Liver (tissue), 9 donors: ENCODE data around the gene FNIP1. TPM values are rescaled to one million over a fixed set of nuclear protein-coding genes. Genes with fewer than 3 reads are reported as not detected.

Experiments
- DNase-seq: peaks from one replicate; pipeline ENCODE4 v3.0.0-alpha.2; 2017; ENCODE audit warnings: low spot score
- H3K27ac ChIP-seq, 2 donors: one replicate each; pipeline ENCODE4 v1.7.0; 2013; ENCODE audit warnings: inconsistent platforms in 2 of 2, low read length in 2 of 2, control low read depth in 1 of 2, low read depth in 1 of 2, mild to moderate bottlenecking in 1 of 2
- H3K27me3 ChIP-seq, 4 donors: one replicate each; pipeline versions ENCODE4 v1.6.1 to v1.7.0; 2013; ENCODE audit warnings: low read length in 3 of 4, inconsistent platforms in 1 of 4, mild to moderate bottlenecking in 1 of 4, moderate library complexity in 1 of 4; ENCODE audit not compliant: control insufficient read depth in 4 of 4, insufficient read depth in 4 of 4
- H3K36me3 ChIP-seq, 4 donors: one replicate each; pipeline versions ENCODE4 v1.6.1 to v1.7.0; 2013; ENCODE audit warnings: low read length in 3 of 4, mild to moderate bottlenecking in 3 of 4, low read depth in 1 of 4, moderate library complexity in 1 of 4; ENCODE audit not compliant: control insufficient read depth in 4 of 4, insufficient read depth in 3 of 4
- H3K4me1 ChIP-seq, 4 donors: one replicate each; pipeline versions ENCODE4 v1.6.1 to v1.7.0; 2013; ENCODE audit warnings: low read length in 3 of 4, mild to moderate bottlenecking in 3 of 4, moderate library complexity in 1 of 4; ENCODE audit not compliant: control insufficient read depth in 4 of 4, insufficient read depth in 4 of 4
- H3K4me3 ChIP-seq, 3 donors: one replicate each; pipeline versions ENCODE4 v1.6.1 to v1.7.0; 2013; ENCODE audit warnings: low read length in 3 of 3, control low read depth in 1 of 3, low read depth in 1 of 3, mild to moderate bottlenecking in 1 of 3
- H3K9ac ChIP-seq, 2 donors: one replicate each; pipeline ENCODE4 v1.7.0; 2013; ENCODE audit warnings: low read length in 2 of 2, mild to moderate bottlenecking in 2 of 2, moderate library complexity in 2 of 2, control low read depth in 1 of 2, low read depth in 1 of 2
- H3K9me3 ChIP-seq, 4 donors: one replicate each; pipeline versions ENCODE4 v1.6.1 to v1.7.0; 2013; ENCODE audit warnings: low read length in 3 of 4; ENCODE audit not compliant: control insufficient read depth in 4 of 4
- ATF3 ChIP-seq: IDR thresholded peaks from 2 replicates; pipeline ENCODE4 v1.6.1; 2016; ENCODE audit warnings: antibody characterized with exemption
- CTCF ChIP-seq: fragments of 150-350 bp; IDR thresholded peaks from 2 replicates; pipeline ENCODE4 v1.5.1; 2017; ENCODE audit warnings: improper control_type of control experiment, low read depth, low read length; ENCODE audit not compliant: missing input control
- FOXA1 ChIP-seq: IDR thresholded peaks from 2 replicates; pipeline ENCODE4 v1.6.1; 2016; ENCODE audit warnings: antibody characterized with exemption
- FOXA2 ChIP-seq: IDR thresholded peaks from 2 replicates; pipeline ENCODE4 v1.6.1; 2016; ENCODE audit warnings: antibody characterized with exemption
- GABPA ChIP-seq, 2 donors: IDR thresholded peaks in 1 of 2; conservative IDR thresholded peaks in 1 of 2; 2 replicates each; pipeline ENCODE4 v1.6.1; 2016; ENCODE audit warnings: antibody characterized with exemption in 2 of 2, mild to moderate bottlenecking in 1 of 2, moderate library complexity in 1 of 2
- HNF4G ChIP-seq: IDR thresholded peaks from 2 replicates; pipeline ENCODE4 v1.6.1; 2016; ENCODE audit warnings: antibody characterized with exemption
- JUND ChIP-seq, 2 donors: IDR thresholded peaks; 2 replicates each; pipeline ENCODE4 v1.6.1; 2016; ENCODE audit warnings: antibody characterized with exemption in 2 of 2
- MAX ChIP-seq: IDR thresholded peaks from 2 replicates; pipeline ENCODE4 v1.6.1; 2016; ENCODE audit warnings: antibody characterized with exemption
- NR2F2 ChIP-seq: IDR thresholded peaks from 2 replicates; pipeline ENCODE4 v1.6.1; 2016; ENCODE audit warnings: antibody characterized with exemption
- RAD21 ChIP-seq, 2 donors: IDR thresholded peaks; 2 replicates each; pipeline ENCODE4 v1.6.1; 2016; ENCODE audit warnings: antibody characterized with exemption in 2 of 2, mild to moderate bottlenecking in 2 of 2
- REST ChIP-seq: IDR thresholded peaks from 2 replicates; pipeline ENCODE4 v1.6.1; 2016; ENCODE audit warnings: antibody characterized with exemption, mild to moderate bottlenecking
- RXRA ChIP-seq, 2 donors: IDR thresholded peaks; 2 replicates each; pipeline ENCODE4 v1.6.1; 2017 to 2018; ENCODE audit warnings: antibody characterized with exemption in 2 of 2, mild to moderate bottlenecking in 1 of 2
- SP1 ChIP-seq: IDR thresholded peaks from 2 replicates; pipeline ENCODE4 v1.6.1; 2018; ENCODE audit warnings: antibody characterized with exemption, mild to moderate bottlenecking
- TAF1 ChIP-seq: conservative IDR thresholded peaks from 2 replicates; pipeline ENCODE4 v1.6.1; 2016; ENCODE audit warnings: antibody characterized with exemption, mild to moderate bottlenecking
- YY1 ChIP-seq: IDR thresholded peaks from 2 replicates; pipeline ENCODE4 v1.6.1; 2016; ENCODE audit warnings: antibody characterized with exemption, mild to moderate bottlenecking
- ZBTB33 ChIP-seq: IDR thresholded peaks from 2 replicates; pipeline ENCODE4 v1.6.1; 2016; ENCODE audit warnings: antibody characterized with exemption
- WGBS: extraction: QIAGEN DNeasy Blood & Tissue Kit; methylation state at CpG from one replicate; pipeline ENCODE4 v1.1.7; 2013; 5-methylcytosine and 5-hydroxymethylcytosine counted together
- polyA plus RNA-seq, 2 donors: library from polyadenylated mRNA; stranded (reverse) in 1 of 2; unstranded in 1 of 2; fragments of 200-250 nt in 1 of 2; fragments of >200 nt in 1 of 2; fragmentation: Nextera tagmentation in 1 of 2; extraction: Ambion mirVana in 1 of 2; gene quantifications; one replicate each; pipeline versions ENCODE4 v1.2.1 to v1.2.3, GENCODE V29; 2013 to 2015
- total RNA-seq, 2 donors: library from RNA; depleted of rRNA; stranded (reverse); fragments of >200 nt; gene quantifications; one replicate each; pipeline ENCODE4 v1.2.3, GENCODE V29; 2014
- donor health status: healthy.
- donor health status: healthy.
- donor health status: healthy.
- donor health status: healthy.
- donor health status: healthy.

The FNIP1 gene
- total and polyA plus RNA-seq, 4 donors = 3.7 to 34.0 (median 13.8) TPM

- no peak overlapping the region for H3K4me3 ChIP-seq
- no peaks in the 10 kb centered on the region for H3K9me3 ChIP-seq
- no peaks in the 10 kb centered on the region for H3K4me1 ChIP-seq
- 65% methylated on average over 4 of the region's 4 CpGs for WGBS
- H3K9ac ChIP-seq = no peak overlapping the region
- no peak overlapping the region for H3K27ac ChIP-seq
- H3K27me3 ChIP-seq = no peaks in the 10 kb centered on the region
- DNase-seq = no peak
- no peak for TF ChIP-seq RAD21 (IDR thresholded peaks at IDR 0.05)
- no peak for TF ChIP-seq ZBTB33
- TF ChIP-seq HNF4G = no peak
- TF ChIP-seq MAX = no peak
- TF ChIP-seq RXRA (IDR thresholded peaks at IDR 0.05) = no peak
- H3K36me3 ChIP-seq = peaks cover 0 to under 1% (median 0%) of the 10 kb centered on the region in 4 donors
These were observed 188.8 kb downstream of the FNIP1 start for GRCh38 chr5:131607903-131608540.

- peaks cover 0 to 2% (median 0%) of the 10 kb centered on the region in 4 donors for H3K36me3 ChIP-seq
- DNase-seq = no peak
- H3K9ac ChIP-seq = no peak overlapping the region
- WGBS = 90% methylated on average over 4 of the region's 4 CpGs
- H3K27ac ChIP-seq = no peak overlapping the region
- H3K27me3 ChIP-seq = no peaks in the 10 kb centered on the region
- H3K4me3 ChIP-seq = no peak overlapping the region
- H3K9me3 ChIP-seq = no peaks in the 10 kb centered on the region
- TF ChIP-seq REST (no peak), NR2F2 (no peak)
- no peaks in the 10 kb centered on the region for H3K4me1 ChIP-seq
These were observed 189.4 kb downstream of the FNIP1 start for GRCh38 chr5:131607418-131607817.

GRCh38 chr5:131605086-131605485 lies 191.7 kb downstream of the FNIP1 start:
- peaks cover 0 to 2% (median under 1%) of the 10 kb centered on the region in 4 donors for H3K36me3 ChIP-seq
- no peak overlapping the region for H3K9ac ChIP-seq
- no peaks in the 10 kb centered on the region for H3K27me3 ChIP-seq
- 95% methylated on average over 2 of the region's 2 CpGs for WGBS
- TF ChIP-seq ATF3 (no peak), FOXA1 (no peak), GABPA (IDR thresholded peaks at IDR 0.05 in 1 of 2, conservative IDR thresholded peaks at IDR 0.05 in 1 of 2) (no peak), ZBTB33 (no peak), CTCF (no peak), TAF1 (no peak), FOXA2 (no peak), MAX (no peak), NR2F2 (no peak), JUND (IDR thresholded peaks at IDR 0.05) (no peak), HNF4G (no peak), YY1 (no peak), SP1 (no peak)
- H3K4me3 ChIP-seq = no peak overlapping the region
- no peaks in the 10 kb centered on the region for H3K9me3 ChIP-seq
- H3K4me1 ChIP-seq = no peaks in the 10 kb centered on the region
- H3K27ac ChIP-seq = no peak overlapping the region
- no peak for DNase-seq
